Fibroblast of lung (primary cell): Measurements from ENCODE around the gene ENTREP3. TPM values are rescaled to one million over a fixed set of nuclear protein-coding genes. Genes with fewer than 3 reads are reported as not detected.

Source experiments
- DNase-seq, 2 donors: peaks; one replicate each; pipeline versions ENCODE4 v3.0.0 to v3.0.0-alpha.2; 2010; ENCODE audit warnings: low read depth in 2 of 2
- H2AFZ ChIP-seq: 2 replicates; pipeline ENCODE4 v1.5.1; 2012; ENCODE audit warnings: low read length, control low read depth, inconsistent platforms
- H3K27ac ChIP-seq: 2 replicates; pipeline ENCODE4 v1.5.1; 2011; ENCODE audit warnings: low read length, control low read depth; ENCODE audit not compliant: insufficient read depth
- H3K27me3 ChIP-seq: 2 replicates; pipeline ENCODE4 v1.5.1; 2011; ENCODE audit warnings: mild to moderate bottlenecking, low read length; ENCODE audit not compliant: control insufficient read depth, insufficient read depth
- H3K36me3 ChIP-seq: 2 replicates; pipeline ENCODE4 v1.5.1; 2011; ENCODE audit warnings: low read length; ENCODE audit not compliant: control insufficient read depth, insufficient read depth
- H3K4me1 ChIP-seq: 2 replicates; pipeline ENCODE4 v1.5.1; 2011; ENCODE audit warnings: low read length; ENCODE audit not compliant: control insufficient read depth, insufficient read depth; ENCODE audit errors: extremely low read depth
- H3K4me2 ChIP-seq: 2 replicates; pipeline ENCODE4 v1.5.1; 2011; ENCODE audit warnings: low read length, control low read depth; ENCODE audit not compliant: insufficient read depth; ENCODE audit errors: extremely low read depth
- H3K4me3 ChIP-seq, 4 experiments: fragments of 200-600 bp in 1 of 4; sonication (generic) in 1 of 4; replicated peaks in 1 of 4; 2 replicates each; pipeline ENCODE4 v1.5.1; 2011 to 2016; ENCODE audit warnings: low read length in 4 of 4, low read depth in 3 of 4, mild to moderate bottlenecking in 3 of 4, control low read depth in 2 of 4, inconsistent platforms in 1 of 4, mixed read lengths in 1 of 4; ENCODE audit not compliant: insufficient read depth in 1 of 4; ENCODE audit errors: control extremely low read depth in 1 of 4
- H3K79me2 ChIP-seq: 2 replicates; pipeline ENCODE4 v1.5.1; 2012; ENCODE audit warnings: mild to moderate bottlenecking, low read length, inconsistent platforms; ENCODE audit not compliant: control insufficient read depth, insufficient read depth
- H3K9ac ChIP-seq: 2 replicates; pipeline ENCODE4 v1.5.1; 2011; ENCODE audit warnings: mild to moderate bottlenecking, low read length, control low read depth; ENCODE audit not compliant: insufficient read depth
- H3K9me3 ChIP-seq: 2 replicates; pipeline ENCODE4 v1.5.1; 2012; ENCODE audit warnings: low read depth, low read length; ENCODE audit not compliant: control insufficient read depth, insufficient read depth
- H4K20me1 ChIP-seq: 2 replicates; pipeline ENCODE4 v1.5.1; 2011; ENCODE audit warnings: low read length; ENCODE audit not compliant: control insufficient read depth, insufficient read depth; ENCODE audit errors: extremely low read depth
- CTCF ChIP-seq, 2 donors: IDR thresholded peaks in 1 of 2; conservative IDR thresholded peaks in 1 of 2; 1 replicate in 1 of 2; 2 replicates in 1 of 2; pipeline ENCODE4 v1.5.1; 2011 to 2012; ENCODE audit warnings: low read length in 2 of 2, control low read depth in 1 of 2, inconsistent platforms in 1 of 2, low read depth in 1 of 2, mild to moderate bottlenecking in 1 of 2
- EZH2 ChIP-seq: IDR thresholded peaks from 2 replicates; pipeline ENCODE4 v1.5.1; 2012; ENCODE audit warnings: low read length, control low read depth, mild to moderate bottlenecking; ENCODE audit errors: missing control alignments
- polyA plus RNA-seq, 2 donors: library from polyadenylated mRNA; depleted of rRNA in 1 of 2; stranded (reverse) in 1 of 2; unstranded in 1 of 2; fragments of >200 nt; gene quantifications; 2 replicates each; pipeline ENCODE4 v1.2.1, GENCODE V29; 2011 to 2012; ENCODE audit warnings: missing spikeins in 1 of 2
- total RNA-seq: library from RNA; depleted of rRNA; stranded (reverse); fragments of >200 nt; gene quantifications from 2 replicates; pipeline ENCODE4 v1.2.1, GENCODE V29; 2014

Gene ENTREP3
- total and polyA plus RNA-seq, 2 donors (not counting 1 experiment from before 2014, with no cell fraction given) = 8.5 to 12.9 TPM

GRCh38 chr1:155197901-155198546 lies 57.3 kb downstream of the ENTREP3 start:
- peaks cover 8% of the 10 kb centered on the region for H3K79me2 ChIP-seq
- peaks cover 18% of the 10 kb centered on the region for H3K4me1 ChIP-seq
- TF ChIP-seq EZH2 (no peak), CTCF (conservative IDR thresholded peaks at IDR 0.05 in 1 of 2, IDR thresholded peaks at IDR 0.05 in 1 of 2; ENCODE audit: low read depth in 1 of 2, low read length in 2 of 2) (no peak)
- H3K27ac ChIP-seq = no peak overlapping the region
- H3K4me2 ChIP-seq = no peak overlapping the region
- no peak overlapping the region for H2AFZ ChIP-seq
- no peak overlapping the region for H3K9ac ChIP-seq
- no peaks in the 10 kb centered on the region for H3K9me3 ChIP-seq
- H4K20me1 ChIP-seq = no peaks in the 10 kb centered on the region
- no peak for DNase-seq
- peaks cover 29% of the 10 kb centered on the region for H3K36me3 ChIP-seq
- no peaks in the 10 kb centered on the region for H3K27me3 ChIP-seq
- H3K4me3 ChIP-seq = no peak overlapping the region

Other genes starting within 250 kb of the ENTREP3 start
- under 0.01 and 0.17 TPM in 2 replicates for gene DCST2, start 221.7 kb downstream of the ENTREP3 start, total RNA-seq
- gene DCST2, start 221.7 kb downstream of the ENTREP3 start, polyA plus RNA-seq = 0.06 and 0.10 TPM in 2 replicates
- not detected in 2 replicates for gene DCST1, start 221.7 kb downstream of the ENTREP3 start, total RNA-seq
- not detected in 2 replicates for gene DCST1, start 221.7 kb downstream of the ENTREP3 start, polyA plus RNA-seq
- gene ADAM15, start 204.2 kb downstream of the ENTREP3 start, total RNA-seq = 49.1 and 58.5 TPM in 2 replicates
- 19.5 and 28.9 TPM in 2 replicates for gene ADAM15, start 204.2 kb downstream of the ENTREP3 start, polyA plus RNA-seq
- 2.8 and 3.8 TPM in 2 replicates for gene EFNA4, start 191.7 kb downstream of the ENTREP3 start, total RNA-seq
- gene EFNA4, start 191.7 kb downstream of the ENTREP3 start, polyA plus RNA-seq = 2.6 and 4.3 TPM in 2 replicates
- gene EFNA3, start 176.6 kb downstream of the ENTREP3 start, total RNA-seq = 0.33 and 0.51 TPM in 2 replicates
- 0.16 and 0.30 TPM in 2 replicates for gene EFNA3, start 176.6 kb downstream of the ENTREP3 start, polyA plus RNA-seq
- gene EFNA1, start 127.6 kb downstream of the ENTREP3 start, total RNA-seq = 0.26 TPM in 1 of 2 replicates, not detected in the other
- 0.06 and 0.07 TPM in 2 replicates for gene EFNA1, start 127.6 kb downstream of the ENTREP3 start, polyA plus RNA-seq
- 35.4 and 61.1 TPM in 2 replicates for gene SLC50A1, start 119.6 kb downstream of the ENTREP3 start, total RNA-seq
- 29.4 and 36.0 TPM in 2 replicates for gene SLC50A1, start 119.6 kb downstream of the ENTREP3 start, polyA plus RNA-seq
- 27.7 and 40.5 TPM in 2 replicates for gene DPM3, start 115.0 kb downstream of the ENTREP3 start, total RNA-seq
- 31.9 and 35.4 TPM in 2 replicates for gene DPM3, start 115.0 kb downstream of the ENTREP3 start, polyA plus RNA-seq
- 122 and 125 TPM in 2 replicates for gene KRTCAP2, start 82.2 kb downstream of the ENTREP3 start, total RNA-seq
- gene KRTCAP2, start 82.2 kb downstream of the ENTREP3 start, polyA plus RNA-seq = 123 and 134 TPM in 2 replicates
- gene TRIM46, start 81.6 kb downstream of the ENTREP3 start, total RNA-seq = 3.1 and 4.0 TPM in 2 replicates
- gene TRIM46, start 81.6 kb downstream of the ENTREP3 start, polyA plus RNA-seq = 1.9 and 2.2 TPM in 2 replicates
- gene THBS3, start 47.6 kb downstream of the ENTREP3 start, total RNA-seq = 36.8 and 38.3 TPM in 2 replicates
- gene THBS3, start 47.6 kb downstream of the ENTREP3 start, polyA plus RNA-seq = 30.0 and 39.6 TPM in 2 replicates
- gene MTX1, start 46.8 kb downstream of the ENTREP3 start, total RNA-seq = 36.7 and 46.6 TPM in 2 replicates
- 42.2 and 52.4 TPM in 2 replicates for gene MTX1, start 46.8 kb downstream of the ENTREP3 start, polyA plus RNA-seq
- 25.2 and 33.2 TPM in 2 replicates for gene SCAMP3, start 6.9 kb upstream of the ENTREP3 start, total RNA-seq
- 106 and 151 TPM in 2 replicates for gene SCAMP3, start 6.9 kb upstream of the ENTREP3 start, polyA plus RNA-seq
- 21.3 and 26.8 TPM in 2 replicates for gene CLK2, start 18.0 kb upstream of the ENTREP3 start, total RNA-seq
- gene CLK2, start 18.0 kb upstream of the ENTREP3 start, polyA plus RNA-seq = 34.0 and 40.9 TPM in 2 replicates
- gene HCN3, start 22.0 kb upstream of the ENTREP3 start, total RNA-seq = 0.99 and 1.0 TPM in 2 replicates
- 0.79 and 0.86 TPM in 2 replicates for gene HCN3, start 22.0 kb upstream of the ENTREP3 start, polyA plus RNA-seq
- not detected in 2 replicates for gene PKLR, start 46.0 kb upstream of the ENTREP3 start, total RNA-seq
- gene PKLR, start 46.0 kb upstream of the ENTREP3 start, polyA plus RNA-seq = not detected in 2 replicates
- 279 and 840 TPM in 2 replicates for gene FDPS, start 53.4 kb upstream of the ENTREP3 start, total RNA-seq
- 399 TPM in 2 replicates for gene FDPS, start 53.4 kb upstream of the ENTREP3 start, polyA plus RNA-seq
- 9.8 and 12.6 TPM in 2 replicates for gene RUSC1, start 65.4 kb upstream of the ENTREP3 start, total RNA-seq
- 16.4 and 22.8 TPM in 2 replicates for gene RUSC1, start 65.4 kb upstream of the ENTREP3 start, polyA plus RNA-seq